GM19099 (cell line): ENCODE data around the gene SULT2B1.

Source experiments
- POLR2A ChIP-seq: IDR thresholded peaks from 3 replicates; pipeline ENCODE4 v1.6.1; 2011; ENCODE audit warnings: low read depth; ENCODE audit not compliant: insufficient read length; ENCODE audit errors: extremely low read depth

The SULT2B1 gene

DNA sequence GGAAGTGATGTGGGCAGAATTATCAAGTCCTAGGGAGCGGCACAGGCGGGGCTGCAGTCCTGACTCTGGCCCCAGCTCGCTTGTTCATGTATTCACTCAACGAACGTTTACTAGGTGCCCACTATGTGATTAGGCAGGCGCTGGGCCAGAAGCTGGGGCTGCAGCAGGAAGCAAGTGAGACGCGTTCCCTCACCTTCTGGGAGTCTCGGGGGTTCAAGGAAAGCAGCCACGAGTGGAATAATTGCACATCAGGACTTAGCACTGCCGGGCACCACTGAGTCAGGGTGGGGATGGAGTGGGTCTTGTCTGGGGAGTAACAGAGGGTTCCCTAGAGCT lies 37.9 kb upstream of the SULT2B1 start:
- no peak for TF ChIP-seq POLR2A

DNA sequence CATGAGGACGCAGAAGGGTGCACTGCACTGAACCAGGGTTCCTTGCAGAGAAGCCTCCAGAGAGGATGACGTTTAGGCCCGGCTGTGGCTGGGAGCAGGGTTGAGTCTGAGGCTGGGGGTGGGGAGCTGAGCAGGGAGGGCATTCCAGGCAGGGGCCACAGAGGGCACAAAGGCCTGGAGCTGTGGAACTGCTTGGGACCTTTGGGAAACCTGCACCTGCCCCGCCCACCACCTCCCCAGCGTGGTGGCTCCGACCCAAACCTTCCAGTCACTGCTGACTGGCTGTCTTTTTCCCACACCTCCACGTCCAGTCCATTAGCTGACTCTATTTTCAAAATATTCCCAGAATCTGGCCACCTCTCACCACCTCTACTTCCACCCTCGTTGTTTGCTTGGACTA lies 35.4 kb upstream of the SULT2B1 start:
- TF ChIP-seq POLR2A = no peak

DNA sequence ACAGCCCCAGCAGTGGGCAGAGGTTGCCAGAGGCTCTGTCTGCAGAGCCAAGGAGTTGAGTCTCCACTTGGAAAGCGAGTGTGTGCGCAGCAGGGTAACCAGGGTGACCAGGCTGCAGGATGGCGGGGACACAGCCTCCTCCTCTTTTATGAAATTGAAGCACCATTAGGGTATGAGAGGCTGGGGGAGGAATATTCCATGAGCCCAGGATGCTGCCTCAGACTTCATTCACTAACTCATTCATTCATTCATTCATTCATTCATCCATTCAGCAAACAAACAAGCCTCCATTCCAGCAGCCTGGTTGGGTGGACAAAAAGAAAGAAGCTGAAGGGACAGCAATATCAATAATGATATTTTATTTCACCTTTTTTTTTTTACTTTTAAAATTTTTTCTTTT lies 33.8 kb upstream of the SULT2B1 start:
- no peak for TF ChIP-seq POLR2A

DNA sequence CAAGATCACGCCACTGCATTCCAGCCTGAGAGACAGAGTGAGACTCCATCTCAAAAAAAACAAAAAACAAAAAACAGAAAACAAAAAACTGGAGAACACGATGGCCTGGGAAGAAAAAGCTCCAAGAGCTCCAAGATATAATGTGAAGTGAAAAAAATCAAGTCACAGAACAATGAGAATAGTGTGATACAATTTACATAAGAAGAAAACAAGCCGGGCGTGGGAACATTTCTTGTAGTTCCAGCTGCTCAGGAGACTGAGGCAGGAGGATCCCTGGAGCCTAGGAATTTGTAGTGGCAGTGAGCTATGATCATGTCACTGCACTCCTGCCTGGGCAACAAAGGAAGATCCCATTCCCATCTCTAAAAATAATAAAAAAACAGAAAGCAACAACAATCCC lies 31.8 kb upstream of the SULT2B1 start:
- TF ChIP-seq POLR2A = no peak

DNA sequence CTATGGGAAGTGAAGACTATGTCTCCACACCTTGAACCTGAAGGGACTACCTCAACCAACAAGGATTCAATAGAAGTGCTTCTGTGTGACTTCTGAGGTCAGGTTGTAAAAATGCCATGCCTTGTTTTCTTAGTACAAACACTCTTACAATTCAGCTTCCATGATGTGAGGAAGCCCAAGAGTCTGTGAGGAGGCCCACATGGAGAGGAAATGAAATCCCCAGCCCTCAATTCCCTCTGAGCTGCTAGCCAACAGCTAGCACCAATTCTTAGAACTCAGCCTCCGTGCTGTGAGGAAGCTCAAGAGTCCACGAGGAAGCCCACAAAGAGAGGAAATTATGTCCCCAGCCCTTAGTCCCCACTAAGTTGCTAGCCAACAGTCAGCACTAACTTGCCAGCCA lies 27.8 kb upstream of the SULT2B1 start:
- TF ChIP-seq POLR2A = no peak

DNA sequence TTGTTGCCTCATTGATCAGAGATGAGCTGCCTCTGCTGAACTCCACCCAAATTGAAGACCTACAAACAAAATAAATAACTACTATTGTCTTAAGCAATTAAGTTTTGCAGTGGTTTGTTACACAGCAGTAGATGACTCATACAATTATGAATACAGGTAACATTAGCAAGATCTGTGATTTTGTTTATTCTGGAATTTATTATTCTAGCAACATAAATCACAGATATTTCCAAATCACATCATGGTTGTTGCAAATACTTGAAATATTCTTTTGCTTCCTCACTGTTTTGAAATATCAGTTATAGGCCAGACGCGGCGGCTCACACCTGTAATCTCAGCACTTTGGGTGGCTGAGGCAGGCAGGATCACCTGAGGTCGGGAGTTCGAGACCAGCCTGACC lies 27.2 kb upstream of the SULT2B1 start:
- TF ChIP-seq POLR2A = no peak

DNA sequence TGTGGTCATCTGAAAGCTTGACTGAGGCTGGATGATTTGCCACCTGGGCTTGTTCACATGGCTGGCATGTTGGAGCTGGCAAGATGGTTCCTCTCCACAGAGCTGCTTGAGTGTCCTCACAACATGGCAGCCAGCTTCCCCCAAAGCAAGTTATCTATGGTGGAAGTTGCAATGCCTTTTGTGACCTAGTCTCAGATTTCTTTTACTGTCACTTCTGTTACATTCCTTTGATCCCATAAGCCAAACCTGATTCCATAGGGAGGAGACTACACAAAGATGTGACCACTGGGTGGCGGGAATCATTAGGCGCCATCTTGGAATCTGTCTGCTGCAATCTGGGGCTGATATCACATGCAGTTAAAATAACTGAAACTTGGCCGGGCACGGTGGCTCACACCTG lies 22.8 kb upstream of the SULT2B1 start:
- no peak for TF ChIP-seq POLR2A

DNA sequence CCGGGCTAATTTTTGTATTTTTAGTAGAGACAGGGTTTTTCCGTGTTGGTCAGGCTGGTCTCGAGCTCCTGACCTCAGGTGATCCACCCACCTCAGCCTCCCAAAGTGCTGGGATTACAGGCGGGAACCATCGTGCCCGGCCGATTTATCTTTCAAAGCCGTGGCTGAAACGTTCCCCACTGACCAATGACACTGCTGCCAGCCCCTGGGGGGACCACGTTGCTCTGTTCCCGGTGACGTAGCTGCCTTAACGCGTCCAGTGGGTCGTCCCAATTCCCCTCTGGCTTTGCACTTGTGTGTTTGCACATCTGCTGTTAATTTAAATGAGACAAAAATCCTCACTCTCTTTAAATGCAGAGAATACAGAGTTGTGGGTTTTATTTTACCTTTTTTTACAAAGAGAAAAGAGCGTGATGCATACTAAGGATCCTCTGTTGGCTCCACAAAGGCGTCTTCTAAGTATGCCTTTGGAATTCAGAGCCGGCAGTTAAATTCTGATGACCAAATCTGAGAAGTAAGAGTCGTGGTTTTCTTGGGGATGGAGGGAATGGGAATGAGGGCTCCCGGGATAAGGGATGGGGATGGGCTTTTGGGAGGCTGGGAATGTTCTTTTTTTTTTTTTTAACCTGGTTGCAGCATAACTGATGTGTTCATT lies 21.8 kb upstream of the SULT2B1 start:
- TF ChIP-seq POLR2A = no peak

DNA sequence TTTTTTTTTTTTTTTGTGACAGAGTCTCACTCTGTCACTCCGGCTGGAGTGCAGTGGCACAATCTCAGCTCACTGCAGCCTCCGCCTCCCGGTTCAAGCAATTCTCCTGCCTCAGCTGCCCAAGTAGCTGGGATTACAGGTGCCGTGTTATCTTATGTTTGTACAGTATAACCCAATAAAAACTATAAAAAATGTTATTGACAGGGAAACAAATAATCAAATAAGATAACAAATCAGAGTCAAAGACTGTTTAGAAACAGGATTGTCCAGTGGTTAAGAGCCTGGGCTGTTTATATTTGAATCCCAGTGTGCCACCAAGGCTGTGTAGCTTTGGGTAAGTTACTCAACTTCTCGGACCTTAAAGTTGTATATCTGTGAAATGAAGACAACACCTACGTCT lies 21.2 kb upstream of the SULT2B1 start:
- TF ChIP-seq POLR2A = no peak

DNA sequence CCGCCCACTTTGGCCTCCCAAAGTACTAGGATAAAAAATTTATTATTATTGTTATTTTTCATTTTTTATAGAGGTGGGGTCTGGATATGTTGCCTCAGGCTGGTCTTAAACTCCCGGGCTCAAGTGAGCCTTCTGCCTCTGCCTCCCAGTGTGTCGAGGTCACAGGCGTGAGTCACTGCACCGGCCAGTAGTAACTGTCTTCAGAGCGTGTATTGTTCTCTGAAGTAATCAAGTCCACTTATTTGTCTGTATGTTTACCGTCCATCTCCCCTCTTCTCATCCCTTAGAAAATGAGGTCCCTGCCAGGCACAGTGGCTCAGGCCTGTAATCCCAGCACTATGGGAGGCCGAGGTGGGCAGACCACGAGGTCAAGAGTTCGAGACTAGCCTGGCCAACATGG lies 18.2 kb upstream of the SULT2B1 start:
- TF ChIP-seq POLR2A = no peak

DNA sequence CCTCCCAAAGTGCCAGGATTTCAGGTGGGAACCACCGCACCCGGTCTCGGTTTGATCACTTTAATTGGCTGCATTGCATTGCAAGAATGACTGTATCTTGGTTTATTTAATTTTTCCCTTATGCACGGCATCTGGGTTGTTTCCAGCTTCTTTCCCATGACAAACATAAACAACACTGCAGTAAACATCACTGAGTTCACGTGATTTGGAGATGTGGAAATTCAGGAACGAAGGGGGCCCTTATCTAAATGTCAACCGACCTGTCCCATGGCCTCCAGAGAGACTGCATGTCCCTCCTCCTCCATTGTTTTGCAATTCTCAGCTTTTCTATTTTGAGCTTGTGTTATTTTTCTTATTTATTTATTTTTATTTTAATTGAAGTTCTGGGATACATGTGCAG lies 14.4 kb upstream of the SULT2B1 start:
- TF ChIP-seq POLR2A = no peak

DNA sequence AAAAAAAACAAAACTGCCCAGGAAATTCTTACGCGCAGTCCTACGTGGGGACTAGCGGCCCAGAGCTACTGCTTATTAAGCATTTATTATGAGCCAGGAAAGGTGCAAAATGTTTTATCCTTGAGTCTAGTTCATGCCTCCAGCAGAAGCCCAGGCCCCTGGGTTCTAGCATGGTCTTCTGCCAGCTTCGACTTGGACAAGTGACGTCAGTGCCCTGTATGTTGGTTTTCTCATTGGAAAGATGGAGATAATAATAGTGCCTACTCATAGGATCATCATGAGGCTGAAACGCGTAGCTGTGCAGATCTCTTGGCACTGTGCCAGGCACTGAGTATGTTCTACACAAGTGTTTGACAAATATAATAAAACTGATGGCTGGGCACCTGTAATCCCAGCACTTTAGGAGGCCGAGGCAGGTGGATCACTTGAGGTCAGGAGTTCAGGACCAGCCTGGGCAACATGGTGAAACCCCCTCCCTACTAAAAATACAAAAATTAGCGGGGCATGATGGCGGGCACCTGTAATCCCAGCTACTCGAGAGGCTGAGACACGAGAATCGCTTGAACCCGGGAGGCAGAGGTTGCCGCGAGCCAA lies 12.4 kb upstream of the SULT2B1 start:
- no peak for TF ChIP-seq POLR2A

DNA sequence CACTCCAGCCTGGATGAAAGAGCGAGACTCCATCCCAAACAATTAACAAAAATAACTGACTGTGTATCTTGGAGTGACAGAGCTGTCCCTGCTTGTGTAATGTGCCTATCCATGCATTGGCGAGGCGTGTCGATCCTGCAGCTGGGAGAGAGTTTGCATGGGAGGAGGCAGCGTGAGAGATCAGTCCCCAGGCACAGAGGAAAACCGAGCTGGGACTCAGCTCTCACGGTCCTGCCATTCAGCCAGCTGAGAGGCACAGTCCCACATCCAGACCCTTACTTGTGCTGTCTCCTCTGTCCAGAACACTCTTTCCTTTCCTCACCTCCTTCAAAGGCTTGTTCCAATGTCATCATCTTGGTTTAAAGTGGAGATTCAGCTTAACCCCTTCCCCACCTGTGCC lies 11.9 kb upstream of the SULT2B1 start:
- TF ChIP-seq POLR2A = no peak

DNA sequence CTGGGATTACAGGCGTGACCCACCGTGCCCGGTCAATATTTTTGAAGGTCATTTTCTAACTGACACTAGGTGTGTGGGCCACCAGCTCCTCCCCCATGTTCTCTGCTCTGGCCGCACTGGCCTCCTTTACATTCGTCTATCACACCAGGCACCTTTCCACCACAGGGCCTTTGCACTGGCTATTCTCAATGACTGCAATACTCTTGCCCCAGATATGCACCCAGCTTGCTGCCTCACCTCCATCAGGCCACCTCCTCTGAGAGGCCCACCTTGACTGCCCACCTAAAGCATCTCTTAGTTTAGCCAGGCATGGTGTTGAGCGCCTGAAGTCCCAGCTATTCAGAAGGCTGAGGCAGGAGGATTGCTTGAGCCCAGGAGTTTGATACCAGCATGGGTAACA lies 10.2 kb upstream of the SULT2B1 start:
- TF ChIP-seq POLR2A = no peak

DNA sequence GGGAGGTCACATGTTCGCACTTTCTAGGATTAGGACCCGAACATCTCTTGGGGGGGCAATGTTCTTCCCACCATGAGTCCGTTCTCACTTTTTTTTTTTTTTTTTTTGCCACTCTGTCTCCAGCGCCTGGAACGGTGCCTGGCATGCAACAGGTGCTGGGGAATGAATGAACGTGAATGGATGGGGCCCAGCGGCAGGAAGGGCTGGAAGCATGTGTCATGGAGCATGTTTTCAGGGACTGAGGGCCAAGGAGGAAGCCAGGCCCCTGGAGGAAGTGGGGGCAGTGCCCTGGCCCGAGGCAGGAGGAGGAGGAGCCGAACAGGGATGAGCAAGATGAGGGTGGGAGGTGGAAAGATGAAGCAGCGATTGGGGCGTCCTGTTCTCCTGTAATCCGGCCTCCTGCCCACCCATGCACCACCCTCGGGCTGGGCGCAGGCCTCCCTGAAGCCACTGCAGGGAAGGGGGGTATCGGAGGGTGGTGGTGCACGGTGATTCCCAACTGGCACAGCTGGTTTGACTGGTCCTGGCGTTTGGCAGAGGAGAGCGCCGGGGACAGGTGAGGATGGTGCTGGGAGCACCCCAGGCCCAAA lies 8.8 kb upstream of the SULT2B1 start:
- TF ChIP-seq POLR2A = no peak

DNA sequence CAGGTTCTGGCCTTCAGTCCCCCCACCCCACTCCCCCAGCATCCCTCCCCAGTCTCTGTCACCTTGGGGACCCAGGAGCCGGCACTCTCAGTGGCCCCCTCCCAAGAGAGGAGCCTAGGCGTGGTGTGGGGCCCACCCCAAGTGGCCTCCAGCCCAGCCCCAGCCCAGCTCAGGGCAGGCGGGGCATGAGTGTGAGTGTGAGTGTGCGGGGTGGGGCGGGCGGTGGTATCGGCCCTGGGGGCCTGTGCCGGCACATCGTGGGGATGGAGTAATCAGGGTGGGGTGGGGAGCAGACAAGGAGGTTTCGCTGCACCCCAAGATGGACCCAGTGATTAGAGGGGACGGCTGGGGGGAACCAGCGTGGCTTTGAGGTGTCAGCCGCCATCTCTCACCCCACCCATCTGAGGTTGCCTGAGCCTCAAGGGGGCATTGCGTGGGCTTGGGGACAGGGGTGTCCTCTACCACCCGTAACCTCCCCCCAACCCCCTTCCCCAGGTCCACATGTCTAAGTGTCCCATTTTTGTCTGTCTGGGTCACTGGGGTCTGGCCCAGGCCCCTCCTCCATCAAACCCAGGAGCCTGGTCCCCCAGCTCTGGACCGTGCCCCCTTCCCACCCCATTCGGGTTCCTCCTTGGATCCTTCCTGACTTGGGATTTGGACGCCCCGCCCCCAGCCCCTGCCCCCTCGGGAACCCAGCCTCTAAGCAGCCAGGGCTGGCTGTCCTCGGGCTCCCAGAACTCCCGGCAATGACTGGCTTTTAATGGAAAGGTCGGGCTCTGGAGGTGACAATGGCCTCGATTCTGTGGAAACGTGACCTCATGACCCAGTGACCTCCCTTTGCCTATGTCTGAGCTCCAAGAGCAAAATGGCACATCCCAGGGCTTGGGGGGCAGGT lies 6.9 kb upstream of the SULT2B1 start:
- TF ChIP-seq POLR2A = no peak
